HG03520 (cell line): ENCODE results near the gene ERVH48-1.
"Not testable (repeated sequence)": the region's sequence is repeated elsewhere in the genome, so short reads cannot be mapped to it uniquely, and the experiment has no call there.

Experiments used
- ATAC-seq: cut with Tn5 transposase; IDR thresholded peaks from one replicate; pipeline ENCODE4 v1.9.1; 2021; ENCODE audit warnings: mild to moderate bottlenecking, moderate library complexity; ENCODE audit not compliant: unreplicated experiment

ERVH48-1 gene

GRCh38 chr21:42908484-42908883, 16.9 kb downstream of the ERVH48-1 start:
- not testable (repeated sequence) for ATAC-seq

GRCh38 chr21:42906233-42906632, 19.2 kb downstream of the ERVH48-1 start:
- ATAC-seq, result no peak

- no peak for ATAC-seq
Observed at GRCh38 chr21:42905195-42905594, 20.2 kb downstream of the ERVH48-1 start.

GRCh38 chr21:42903817-42904216, 21.6 kb downstream of the ERVH48-1 start:
- ATAC-seq, result no peak

GRCh38 chr21:42900446-42900845, 25.0 kb downstream of the ERVH48-1 start:
- no peak for ATAC-seq

GRCh38 chr21:42892931-42893755, 32.3 kb downstream of the ERVH48-1 start, which contains the start of gene NDUFV3:
NDUFV3 (plus strand) TSS chr21:42893309; CDS start chr21:42893334, 25 bp downstream.
- peak; percentile 91 for ATAC-seq

GRCh38 chr21:42892582-42892930, 32.9 kb downstream of the ERVH48-1 start:
- ATAC-seq, result no peak

- ATAC-seq, result no peak
Observed at GRCh38 chr21:42887326-42887725, 38.1 kb downstream of the ERVH48-1 start.

GRCh38 chr21:42883921-42884320, 41.5 kb downstream of the ERVH48-1 start:
- no peak for ATAC-seq

GRCh38 chr21:42880352-42880751, 45.1 kb downstream of the ERVH48-1 start:
- no peak for ATAC-seq

- ATAC-seq, result peak; percentile 86
Observed at GRCh38 chr21:42878993-42879787, 46.2 kb downstream of the ERVH48-1 start, which contains the start of gene WDR4. WDR4 (minus strand) TSS chr21:42879539; CDS start chr21:42879495, 44 bp downstream.

- ATAC-seq, result peak; percentile 14
Observed at GRCh38 chr21:42878678-42878992, 46.8 kb downstream of the ERVH48-1 start.

GRCh38 chr21:42875811-42876210, 49.6 kb downstream of the ERVH48-1 start:
- not testable (repeated sequence) for ATAC-seq

GRCh38 chr21:42873096-42873495, 52.3 kb downstream of the ERVH48-1 start:
- ATAC-seq, result no peak

- no peak for ATAC-seq
Observed at GRCh38 chr21:42868196-42868595, 57.2 kb downstream of the ERVH48-1 start.
